ENCODE results near the gene KIF1A.
"Not testable (repeated sequence)": the region's sequence is repeated elsewhere in the genome, so short reads cannot be mapped to it uniquely, and the experiment has no call there.

KIF1A gene

GRCh38 chr2:240703417-240704341 lies 116.3 kb downstream of the KIF1A start:
- DNase-seq (ENCODE audit: low read depth): no peak

DNA sequence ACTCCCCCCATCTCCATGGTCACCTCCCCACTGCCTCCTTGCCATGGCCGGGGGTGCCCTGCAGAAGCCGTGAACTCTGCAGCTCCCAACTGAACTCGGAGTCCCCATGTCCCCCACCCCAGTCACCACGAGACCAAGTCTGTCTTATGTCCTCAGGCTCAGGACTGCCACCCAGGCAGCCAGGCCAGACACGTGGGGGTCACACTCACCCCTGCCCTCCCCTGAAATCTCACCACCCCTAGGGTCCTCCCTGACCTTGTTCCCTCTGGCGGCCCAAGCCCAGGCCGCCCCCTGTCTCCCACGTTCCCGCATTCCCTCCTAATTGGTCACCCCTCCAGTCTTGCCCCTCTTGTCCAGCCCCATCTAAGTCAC lies 117.4 kb downstream of the KIF1A start:
- no peak for DNase-seq (ENCODE audit: low read depth)

GRCh38 chr2:240701736-240702639 lies 118.0 kb downstream of the KIF1A start:
- DNase-seq (ENCODE audit: low read depth): no peak

DNA sequence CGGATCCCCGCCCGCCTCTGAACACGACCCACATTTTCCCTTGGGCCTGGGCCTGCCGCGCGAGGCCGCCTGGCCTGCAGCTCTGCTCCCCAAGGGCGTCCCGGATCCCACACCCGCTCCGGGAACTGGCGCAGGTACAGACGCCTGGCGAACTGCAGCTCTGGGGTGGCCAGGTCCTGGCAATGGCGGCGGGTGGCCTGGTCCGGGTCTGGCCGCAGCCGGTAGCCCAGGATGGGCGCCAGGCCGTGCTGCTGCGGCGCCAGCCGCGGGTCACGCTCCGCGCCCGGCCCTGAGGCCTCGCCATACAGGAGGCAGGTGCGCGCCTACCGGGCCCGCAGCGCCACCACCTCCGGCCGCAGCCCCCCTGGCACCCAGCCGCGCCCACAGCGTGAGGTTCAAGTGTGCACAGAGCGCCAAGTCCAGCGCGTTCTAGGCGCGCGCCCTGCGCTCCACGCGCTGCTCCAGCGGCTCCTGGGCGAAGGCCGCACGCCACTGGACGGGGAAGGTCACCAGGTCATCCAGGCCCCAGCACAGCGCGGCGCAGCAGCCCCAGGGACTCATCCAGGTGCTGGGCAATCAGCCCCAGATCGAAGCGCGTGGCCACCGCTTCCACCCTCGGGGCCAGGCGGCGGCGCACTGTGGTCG lies 118.8 kb downstream of the KIF1A start:
- DNase-seq (ENCODE audit: low read depth): no peak

DNA sequence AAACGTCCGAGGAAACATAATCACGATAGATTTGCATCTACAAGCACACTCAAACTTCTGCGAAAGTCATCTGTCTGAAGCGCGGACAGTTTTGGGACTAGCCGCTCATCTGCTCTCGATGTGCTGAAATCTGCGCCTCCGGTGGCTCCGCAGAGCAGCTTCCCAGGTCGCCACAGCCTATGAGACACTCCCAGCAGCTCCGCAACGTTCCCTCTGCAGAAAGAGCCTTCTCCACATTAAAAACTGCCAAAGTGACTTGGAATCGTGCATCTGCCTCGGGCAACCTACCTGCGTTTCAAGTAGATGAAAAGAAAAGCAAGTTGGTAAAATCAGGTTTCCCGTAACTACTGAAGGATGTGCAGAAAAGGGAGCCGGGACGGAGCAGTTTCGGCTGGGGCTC lies 119.4 kb downstream of the KIF1A start:
- not testable (repeated sequence) for DNase-seq (ENCODE audit: low read depth)

- DNase-seq (ENCODE audit: low read depth): not testable (repeated sequence)
These were observed 120.2 kb downstream of the KIF1A start for GRCh38 chr2:240699835-240700234.

DNA sequence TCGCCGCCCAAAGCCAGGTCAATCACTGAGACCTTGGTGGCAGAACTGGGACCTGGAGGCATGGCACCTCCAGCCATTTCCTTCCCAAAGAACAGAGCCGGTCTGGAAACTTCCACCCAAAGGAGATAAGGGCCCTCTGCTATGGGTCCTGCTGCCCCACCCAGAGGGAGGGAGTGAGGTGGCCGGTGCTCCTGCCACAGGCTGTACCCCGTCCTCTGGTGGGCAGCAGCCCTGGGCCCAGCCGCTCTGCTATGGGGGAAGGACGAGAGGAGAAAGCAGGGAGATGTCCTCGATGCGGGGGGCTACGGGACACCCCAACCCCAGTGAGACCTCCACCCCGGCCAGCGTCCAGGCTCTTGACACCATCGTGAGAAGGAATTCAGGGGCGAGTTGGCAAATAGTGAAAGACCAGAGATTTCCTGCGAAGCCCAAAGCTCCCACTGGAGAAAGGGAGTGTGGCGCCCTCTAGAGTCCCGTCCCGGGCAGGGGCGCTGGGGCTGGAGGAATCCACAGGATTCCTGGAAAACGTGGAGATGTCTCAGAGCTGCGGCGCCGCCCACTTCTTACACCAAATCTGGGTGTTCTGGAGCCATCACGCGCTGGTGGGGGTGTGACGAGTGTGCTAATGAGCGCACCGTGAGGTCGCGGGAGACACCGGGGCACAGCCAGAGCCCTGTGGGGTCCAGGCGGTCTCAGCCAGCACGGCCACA lies 121.0 kb downstream of the KIF1A start:
- not testable (repeated sequence) for DNase-seq (ENCODE audit: low read depth)

DNA sequence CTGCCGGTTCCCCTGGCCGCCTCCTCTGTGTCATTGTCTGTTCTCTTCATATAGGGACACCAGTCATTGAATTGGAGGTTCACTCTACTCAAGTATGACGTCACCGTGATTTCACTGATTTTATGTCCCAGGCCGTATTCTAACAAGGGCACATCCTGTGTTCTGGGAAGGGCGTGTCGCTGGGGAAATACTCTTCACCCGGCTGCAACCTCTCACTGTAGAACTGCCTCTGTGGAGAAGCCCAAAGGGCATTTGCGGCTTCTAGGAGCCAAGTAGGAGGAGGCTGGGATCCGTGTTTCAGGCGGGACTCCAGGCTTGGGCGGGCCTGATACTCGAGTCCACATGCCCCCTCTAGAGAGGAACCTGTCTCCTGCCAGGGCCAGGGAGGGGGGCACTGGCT lies 123.5 kb downstream of the KIF1A start:
- DNase-seq (ENCODE audit: low read depth): not testable (repeated sequence)

- DNase-seq (ENCODE audit: low read depth): not testable (repeated sequence)
These were observed 124.4 kb downstream of the KIF1A start for GRCh38 chr2:240695593-240695992.

- not testable (repeated sequence) for DNase-seq (ENCODE audit: low read depth)
These were observed 125.7 kb downstream of the KIF1A start for GRCh38 chr2:240694304-240694703.

GRCh38 chr2:240692583-240693561 lies 127.1 kb downstream of the KIF1A start:
- not testable (repeated sequence) for DNase-seq (ENCODE audit: low read depth)

GRCh38 chr2:240691631-240692420 lies 128.2 kb downstream of the KIF1A start, which contains the start of gene AQP12A:
TSS of gene AQP12A (plus strand) at chr2:240691866. CDS start at chr2:240691914, 48 bp downstream.
- DNase-seq (ENCODE audit: low read depth): not testable (repeated sequence)

DNA sequence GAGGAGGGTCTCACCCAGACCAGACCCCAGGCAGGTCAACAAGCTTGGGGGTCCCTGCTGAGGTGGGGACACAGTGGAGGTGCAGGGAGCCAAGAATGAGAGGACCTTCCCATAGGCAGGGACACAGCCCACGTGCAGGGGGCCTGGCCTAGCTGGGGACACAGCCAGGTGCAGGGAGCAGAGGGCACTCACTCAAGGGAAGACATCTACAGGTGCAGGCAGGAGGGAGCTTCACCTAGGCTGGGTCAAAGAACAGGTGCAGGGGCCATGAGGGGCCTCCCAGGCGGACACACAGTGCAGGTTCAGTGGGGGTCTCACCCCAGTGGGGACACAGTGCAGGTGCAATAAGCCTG lies 129.0 kb downstream of the KIF1A start:
- DNase-seq (ENCODE audit: low read depth): not testable (repeated sequence)

DNA sequence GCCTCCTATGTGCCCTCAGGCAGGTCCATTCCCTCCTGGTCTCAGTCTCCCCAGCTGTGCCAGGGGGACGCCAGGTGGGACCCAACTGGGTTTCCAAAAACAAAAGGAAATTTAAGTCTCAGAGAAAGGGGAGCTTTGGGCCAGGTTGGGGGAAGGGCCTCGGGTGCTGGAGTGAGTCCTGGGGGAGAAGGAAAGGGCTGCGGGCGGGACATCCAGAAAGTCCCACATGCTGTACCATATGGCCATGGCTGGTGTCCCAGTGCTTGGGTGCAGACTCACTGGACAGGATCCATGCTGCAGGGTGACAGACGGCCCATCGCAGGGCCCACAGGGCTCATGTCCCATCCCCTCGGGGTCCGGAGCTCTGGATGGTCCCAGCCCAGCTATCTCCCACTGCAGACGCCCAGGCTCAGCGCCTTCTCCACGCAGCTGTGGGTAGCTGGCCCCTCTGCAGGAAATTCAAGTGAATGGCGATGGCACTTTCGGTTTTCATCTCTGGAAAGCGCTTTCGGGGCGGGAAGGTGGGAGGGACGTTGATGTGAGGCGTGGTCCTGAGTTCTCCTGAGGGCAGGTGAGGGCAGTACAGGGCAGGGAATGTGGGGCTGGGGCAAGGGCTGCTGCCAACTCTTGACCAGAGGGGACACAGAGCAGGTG lies 129.5 kb downstream of the KIF1A start:
- not testable (repeated sequence) for DNase-seq (ENCODE audit: low read depth)

DNA sequence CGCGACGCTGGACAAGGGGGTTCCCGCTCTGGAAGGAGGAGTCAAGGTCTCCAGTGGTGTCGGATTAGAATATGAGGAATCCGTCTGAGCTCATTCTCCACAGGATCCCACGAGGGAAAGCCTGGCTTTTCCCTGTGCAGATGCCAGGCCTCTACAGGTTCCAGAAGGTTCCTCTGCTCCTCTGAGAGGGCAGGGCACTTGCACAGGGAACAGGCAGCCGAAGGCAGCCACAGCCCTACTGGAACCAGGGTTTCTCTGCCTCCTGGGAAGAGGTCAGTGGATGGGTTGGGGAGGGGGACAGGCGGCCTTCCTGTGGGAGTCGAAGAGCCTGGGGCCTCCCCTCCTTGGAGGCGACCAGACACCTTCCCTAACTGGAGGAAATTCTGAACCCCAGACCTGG lies 130.0 kb downstream of the KIF1A start:
- no peak for DNase-seq (ENCODE audit: low read depth)

- no peak for DNase-seq (ENCODE audit: low read depth)
These were observed 131.5 kb downstream of the KIF1A start for GRCh38 chr2:240688553-240688919.

- DNase-seq (ENCODE audit: low read depth): no peak
These were observed 132.1 kb downstream of the KIF1A start for GRCh38 chr2:240687741-240688552.

Measured in non-pigmented ciliary epithelial cell (primary cell).